ENCODE results near the gene GK.
"Not testable (repeated sequence)": the region's sequence is repeated elsewhere in the genome, so short reads cannot be mapped to it uniquely, and the experiment has no call there.

GK gene

GRCh38 chrX:30654989-30655607, 1.9 kb downstream of the GK start:
- no peak for FAIRE-seq

GRCh38 chrX:30655991-30656390, 2.8 kb downstream of the GK start:
- FAIRE-seq: no peak

- FAIRE-seq: no peak
These were observed 4.3 kb downstream of the GK start for GRCh38 chrX:30657196-30658161.

GRCh38 chrX:30659421-30659820, 6.2 kb downstream of the GK start:
- FAIRE-seq: no peak

- FAIRE-seq: no peak
These were observed 8.0 kb downstream of the GK start for GRCh38 chrX:30661228-30661627.

GRCh38 chrX:30663322-30663721, 10.1 kb downstream of the GK start:
- FAIRE-seq: no peak

- no peak for FAIRE-seq
These were observed 12.2 kb downstream of the GK start for GRCh38 chrX:30665471-30665870.

GRCh38 chrX:30666094-30666493, 12.9 kb downstream of the GK start:
- no peak for FAIRE-seq

GRCh38 chrX:30668581-30668980, 15.4 kb downstream of the GK start:
- no peak for FAIRE-seq

GRCh38 chrX:30671189-30671588, 18.0 kb downstream of the GK start:
- not testable (repeated sequence) for FAIRE-seq

- FAIRE-seq: no peak
These were observed 20.0 kb downstream of the GK start for GRCh38 chrX:30673127-30673796.

- no peak for FAIRE-seq
These were observed 20.8 kb downstream of the GK start for GRCh38 chrX:30673884-30674598.

- no peak for FAIRE-seq
These were observed 21.6 kb downstream of the GK start for GRCh38 chrX:30674799-30675198.

GRCh38 chrX:30679369-30679768, 26.1 kb downstream of the GK start:
- FAIRE-seq: no peak

- no peak for FAIRE-seq
These were observed 27.4 kb downstream of the GK start for GRCh38 chrX:30680618-30681017.

GRCh38 chrX:30688641-30689040, 35.4 kb downstream of the GK start:
- no peak for FAIRE-seq

- no peak for FAIRE-seq
These were observed 35.9 kb downstream of the GK start for GRCh38 chrX:30689116-30689515.

GRCh38 chrX:30690330-30690729, 37.1 kb downstream of the GK start:
- no peak for FAIRE-seq

GRCh38 chrX:30693999-30694650, 40.9 kb downstream of the GK start:
- FAIRE-seq: no peak

- no peak for FAIRE-seq
These were observed 49.5 kb downstream of the GK start for GRCh38 chrX:30702736-30703135.

GRCh38 chrX:30706216-30706775, 53.1 kb downstream of the GK start:
- FAIRE-seq: no peak

GRCh38 chrX:30712214-30712613, 59.0 kb downstream of the GK start:
- FAIRE-seq: no peak
